GM12872 (cell line): ENCODE measurements around the gene ICA1L.

Experiments used
- CTCF ChIP-seq: IDR thresholded peaks from 3 replicates; pipeline ENCODE4 v1.5.1; 2011; ENCODE audit warnings: low read depth, mild to moderate bottlenecking, low read length, moderate library complexity; ENCODE audit not compliant: insufficient read depth

The ICA1L gene

GRCh38 chr2:202848813-202849212, 22.8 kb downstream of the ICA1L start:
- TF ChIP-seq CTCF = no peak

GRCh38 chr2:202847693-202848524, 23.7 kb downstream of the ICA1L start:
- TF ChIP-seq CTCF = no peak

GRCh38 chr2:202844656-202845055, 26.9 kb downstream of the ICA1L start:
- no peak for TF ChIP-seq CTCF

- no peak for TF ChIP-seq CTCF
These were observed 28.9 kb downstream of the ICA1L start for GRCh38 chr2:202842690-202843089.

- TF ChIP-seq CTCF = no peak
These were observed 30.3 kb downstream of the ICA1L start for GRCh38 chr2:202841090-202841867.

- peak; percentile 63 for TF ChIP-seq CTCF
These were observed 40.0 kb downstream of the ICA1L start for GRCh38 chr2:202831242-202832220.
